ENCODE data around the gene ALOX5. TPM values are rescaled to one million over a fixed set of nuclear protein-coding genes. Genes with fewer than 3 reads are reported as not detected.

Gene ALOX5
- total and polyA plus RNA-seq, 7 experiments from 2014 or later = 1.0 to 143 (median 4.1) TPM

- intact Hi-C loops (cut with micrococcal nuclease) = loop anchor here in 1 of 2 donors (2.0 to 5.0 kb wide), 3 partner anchors 37 to 172 kb away; partner anchors contain the start of gene ALOX5
- peak overlapping the region; percentile 35 for H3K4me3 ChIP-seq (ENCODE audit: low read length)
These were observed 46.6 kb downstream of the ALOX5 start for GRCh38 chr10:45420453-45421192.

GRCh38 chr10:45421221-45422097 is 47.4 kb downstream of the ALOX5 start:
- Mint-ChIP-seq H3K4me1 (peaks cover 39 to 85% (median 53%) of the 10 kb centered on the region in 7 donors), H3K36me3 (peaks cover 0 to 37% (median 0%) of the 10 kb centered on the region in 5 donors), H3K27ac (peak overlapping the region; percentile 87 to 99 (median 96)), H3K27me3 (no peaks in the 10 kb centered on the region), H3K4me3 (peak overlapping the region; percentile 89 to 97 (median 94)), H3K9me3 (peaks cover 0 to 4% (median 0%) of the 10 kb centered on the region in 11 donors)
- intact Hi-C loops (cut with micrococcal nuclease) = loop anchor here in 1 of 2 donors (2.0 to 5.0 kb wide), 3 partner anchors 36 to 171 kb away; partner anchors contain the start of gene ALOX5
- no peak overlapping the region for H3K4me3 ChIP-seq (ENCODE audit: low read length)
- no peaks in the 10 kb centered on the region for H3K9me3 ChIP-seq (ENCODE audit: control insufficient read depth in 2 of 3, low read length in 3 of 3)
- ChIA-PET CTCF (no interaction called here), POLR2A (interaction anchor here (1.3 to 1.7 kb wide), 2 partner anchors 9 to 13 kb away, joined by 5 to 6 read pairs; no protein-coding TSS in a partner anchor)
- no peaks in the 10 kb centered on the region for H3K27me3 ChIP-seq (ENCODE audit: control insufficient read depth in 2 of 2, insufficient read depth in 2 of 2, low read length in 2 of 2)
- H3K27ac ChIP-seq (ENCODE audit: low read depth, low read length) = peak overlapping the region; percentile 82
- no peaks in the 10 kb centered on the region for H3K36me3 ChIP-seq (ENCODE audit: control insufficient read depth in 2 of 3, insufficient read depth in 3 of 3, low read length in 3 of 3)
- peaks cover 32 to 41% of the 10 kb centered on the region in 2 donors for H3K4me1 ChIP-seq (ENCODE audit: control insufficient read depth in 2 of 2, insufficient read depth in 2 of 2, low read length in 2 of 2)
- ATAC-seq (peak; percentile 21), DNase-seq (peak in 5 of 9 donors; percentile 12 to 35 (median 25))

More at GRCh38 chr10:45420453-45421192, 46.6 kb downstream of the ALOX5 start:
- Histone ChIP-seq H3K27ac (ENCODE audit: low read depth, low read length) (peak overlapping the region; percentile 82), H3K9me3 (ENCODE audit: control insufficient read depth in 2 of 3, low read length in 3 of 3) (no peaks in the 10 kb centered on the region), H3K27me3 (ENCODE audit: control insufficient read depth in 2 of 2, insufficient read depth in 2 of 2, low read length in 2 of 2) (no peaks in the 10 kb centered on the region), H3K4me1 (ENCODE audit: control insufficient read depth in 2 of 2, insufficient read depth in 2 of 2, low read length in 2 of 2) (peaks cover 32 to 41% of the 10 kb centered on the region in 2 donors), H3K36me3 (ENCODE audit: control insufficient read depth in 2 of 3, insufficient read depth in 3 of 3, low read length in 3 of 3) (no peaks in the 10 kb centered on the region)
- Mint-ChIP-seq H3K27ac (peak overlapping the region; percentile 87 to 99 (median 96)), H3K4me1 (peaks cover 39 to 77% (median 50%) of the 10 kb centered on the region in 7 donors), H3K27me3 (no peaks in the 10 kb centered on the region), H3K36me3 (peaks cover 0 to 37% (median 0%) of the 10 kb centered on the region in 5 donors), H3K4me3 (peak overlapping the region; percentile 89 to 97 (median 94)), H3K9me3 (peaks cover 0 to 6% (median 0%) of the 10 kb centered on the region in 11 donors)
- DNase-seq = peak in 8 of 9 donors; percentile 35 to 52 (median 39)
- POLR2A ChIA-PET = no interaction called here
- ATAC-seq = peak; percentile 47
- CTCF ChIA-PET = no interaction called here

- Histone ChIP-seq H3K27me3 (ENCODE audit: control insufficient read depth in 2 of 2, insufficient read depth in 2 of 2, low read length in 2 of 2) (no peaks in the 10 kb centered on the region), H3K4me3 (ENCODE audit: low read length) (no peak overlapping the region), H3K36me3 (ENCODE audit: control insufficient read depth in 2 of 3, insufficient read depth in 3 of 3, low read length in 3 of 3) (no peaks in the 10 kb centered on the region), H3K4me1 (ENCODE audit: control insufficient read depth in 2 of 2, insufficient read depth in 2 of 2, low read length in 2 of 2) (peaks cover 32 to 41% of the 10 kb centered on the region in 2 donors), H3K27ac (ENCODE audit: low read depth, low read length) (peak overlapping the region; percentile 82), H3K9me3 (ENCODE audit: control insufficient read depth in 2 of 3, low read length in 3 of 3) (no peaks in the 10 kb centered on the region)
- peak overlapping the region in 8 of 9 donors; percentile 6 to 99 (median 95) for H3K27ac Mint-ChIP-seq
- no peak for ATAC-seq
- CTCF ChIA-PET = no interaction called here
- POLR2A ChIA-PET = interaction anchor here (1.1 to 1.7 kb wide), 3 partner anchors 8 to 12 kb away, joined by 3 to 6 read pairs (median 5); no protein-coding TSS in a partner anchor
- peak overlapping the region in 3 of 10 donors; percentile 67 to 97 (median 91) for H3K4me3 Mint-ChIP-seq
- peak in 1 of 9 donors; percentile 14 for DNase-seq
- intact Hi-C loops (cut with micrococcal nuclease) = loop anchor here in 1 of 2 donors (5.0 kb wide), 1 partner anchor 35 kb away; no protein-coding TSS in a partner anchor
- H3K27me3 Mint-ChIP-seq = no peaks in the 10 kb centered on the region
- H3K4me1 Mint-ChIP-seq = peaks cover 39 to 87% (median 53%) of the 10 kb centered on the region in 7 donors
- peaks cover 0 to 31% (median 0%) of the 10 kb centered on the region in 5 donors for H3K36me3 Mint-ChIP-seq
- H3K9me3 Mint-ChIP-seq = no peaks in the 10 kb centered on the region
These were observed 48.3 kb downstream of the ALOX5 start for GRCh38 chr10:45422207-45422865.

GRCh38 chr10:45422866-45423659 is 49.0 kb downstream of the ALOX5 start:
- POLR2A ChIA-PET = interaction anchor here (1.1 to 1.7 kb wide), 2 partner anchors 9 to 12 kb away, joined by 3 to 5 read pairs; no protein-coding TSS in a partner anchor
- H3K9me3 ChIP-seq (ENCODE audit: control insufficient read depth in 2 of 3, low read length in 3 of 3) = no peaks in the 10 kb centered on the region
- H3K36me3 ChIP-seq (ENCODE audit: control insufficient read depth in 2 of 3, insufficient read depth in 3 of 3, low read length in 3 of 3) = no peaks in the 10 kb centered on the region
- Mint-ChIP-seq H3K27me3 (no peaks in the 10 kb centered on the region), H3K4me3 (peak overlapping the region in 1 of 10 donors; percentile 67), H3K4me1 (peaks cover 37 to 79% (median 53%) of the 10 kb centered on the region in 7 donors), H3K27ac (peak overlapping the region in 7 of 9 donors; percentile 22 to 99 (median 94)), H3K9me3 (no peaks in the 10 kb centered on the region), H3K36me3 (peaks cover 0 to 27% (median 0%) of the 10 kb centered on the region in 5 donors)
- intact Hi-C loops (cut with micrococcal nuclease) = loop anchor here in 1 of 2 donors (5.0 kb wide), 1 partner anchor 34 kb away; no protein-coding TSS in a partner anchor
- H3K27ac ChIP-seq (ENCODE audit: low read depth, low read length) = peak overlapping the region; percentile 82
- peaks cover 32 to 38% of the 10 kb centered on the region in 2 donors for H3K4me1 ChIP-seq (ENCODE audit: control insufficient read depth in 2 of 2, insufficient read depth in 2 of 2, low read length in 2 of 2)
- no peaks in the 10 kb centered on the region for H3K27me3 ChIP-seq (ENCODE audit: control insufficient read depth in 2 of 2, insufficient read depth in 2 of 2, low read length in 2 of 2)
- DNase-seq (no peak), ATAC-seq (no peak)
- CTCF ChIA-PET = no interaction called here
- no peak overlapping the region for H3K4me3 ChIP-seq (ENCODE audit: low read length)

- ChIA-PET CTCF (no interaction called here), POLR2A (no interaction called here)
- ATAC-seq (no peak), DNase-seq (no peak)
- Histone ChIP-seq H3K4me1 (ENCODE audit: control insufficient read depth in 2 of 2, insufficient read depth in 2 of 2, low read length in 2 of 2) (peaks cover 32 to 33% of the 10 kb centered on the region in 2 donors), H3K27ac (ENCODE audit: low read depth, low read length) (no peak overlapping the region), H3K36me3 (ENCODE audit: control insufficient read depth in 2 of 3, insufficient read depth in 3 of 3, low read length in 3 of 3) (no peaks in the 10 kb centered on the region), H3K9me3 (ENCODE audit: control insufficient read depth in 2 of 3, low read length in 3 of 3) (no peaks in the 10 kb centered on the region), H3K4me3 (ENCODE audit: low read length) (no peak overlapping the region), H3K27me3 (ENCODE audit: control insufficient read depth in 2 of 2, insufficient read depth in 2 of 2, low read length in 2 of 2) (no peaks in the 10 kb centered on the region)
- intact Hi-C loops (cut with micrococcal nuclease) = loop anchor here in 1 of 2 donors (5.0 kb wide), 1 partner anchor 33 kb away; no protein-coding TSS in a partner anchor
- peak overlapping the region in 1 of 10 donors; percentile 30 for H3K4me3 Mint-ChIP-seq
- peaks cover 31 to 73% (median 47%) of the 10 kb centered on the region in 7 donors for H3K4me1 Mint-ChIP-seq
- no peaks in the 10 kb centered on the region for H3K27me3 Mint-ChIP-seq
- H3K9me3 Mint-ChIP-seq = no peaks in the 10 kb centered on the region
- peaks cover 0 to 27% (median 0%) of the 10 kb centered on the region in 5 donors for H3K36me3 Mint-ChIP-seq
- peak overlapping the region in 5 of 9 donors; percentile 4 to 77 (median 57) for H3K27ac Mint-ChIP-seq
These were observed 50.0 kb downstream of the ALOX5 start for GRCh38 chr10:45423976-45424499.

All from naive thymus-derived CD4-positive, alpha-beta T cell (primary cell).